Fibroblast of skin of left quadriceps (primary cell): ENCODE measurements around the gene FAM117B.
"Not testable (repeated sequence)": the region's sequence is repeated elsewhere in the genome, so short reads cannot be mapped to it uniquely, and the experiment has no call there.

Experiments
- DNase-seq, 2 experiments: peaks; one replicate each; pipeline ENCODE4 v3.0.0-alpha.2; 2013; ENCODE audit warnings: low read depth in 2 of 2

Gene FAM117B

DNA sequence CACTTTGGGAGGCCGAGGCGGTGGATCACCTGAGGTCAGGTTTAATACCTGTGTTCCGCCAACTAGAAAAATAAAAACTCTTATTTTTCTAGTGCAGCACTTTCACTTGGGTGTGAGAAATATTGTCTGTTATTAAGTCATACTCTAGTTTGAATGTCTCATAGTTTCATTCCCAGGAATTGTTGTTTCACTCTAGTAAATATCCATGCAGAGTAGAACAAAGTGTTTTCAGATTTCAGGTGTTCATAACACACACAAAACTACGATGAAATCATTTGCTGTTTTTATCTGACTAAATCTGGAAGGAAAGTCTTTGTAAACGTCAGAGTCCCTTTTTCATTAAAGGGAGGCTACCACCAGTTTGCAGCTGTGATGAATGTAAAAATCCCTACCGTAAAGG, 4.0 kb downstream of the FAM117B start:
- DNase-seq, result no peak

GRCh38 chr2:202639231-202639630, 4.5 kb downstream of the FAM117B start:
- no peak for DNase-seq

DNA sequence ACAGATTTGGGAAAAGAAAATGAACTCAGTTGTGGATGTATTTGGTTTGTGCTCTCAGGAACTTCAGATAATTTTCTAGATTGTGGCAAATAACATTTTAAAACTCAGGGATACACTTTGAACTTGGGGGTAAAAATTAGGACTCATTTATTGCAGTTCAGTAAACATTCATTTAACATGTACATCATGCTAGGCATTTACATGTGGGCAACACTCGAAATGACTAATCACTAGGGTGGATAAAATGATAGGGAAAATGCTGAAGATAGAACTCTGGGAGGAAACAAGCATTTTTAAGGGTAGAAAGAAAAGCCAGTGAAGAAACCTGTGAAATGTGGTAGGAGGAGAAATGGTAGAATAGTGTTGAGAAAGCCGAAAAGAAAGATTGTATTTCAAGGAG, 7.8 kb downstream of the FAM117B start:
- no peak for DNase-seq

- no peak for DNase-seq
Observed at GRCh38 chr2:202643012-202643858, 8.5 kb downstream of the FAM117B start.

GRCh38 chr2:202652119-202652518, 17.4 kb downstream of the FAM117B start:
- no peak for DNase-seq

DNA sequence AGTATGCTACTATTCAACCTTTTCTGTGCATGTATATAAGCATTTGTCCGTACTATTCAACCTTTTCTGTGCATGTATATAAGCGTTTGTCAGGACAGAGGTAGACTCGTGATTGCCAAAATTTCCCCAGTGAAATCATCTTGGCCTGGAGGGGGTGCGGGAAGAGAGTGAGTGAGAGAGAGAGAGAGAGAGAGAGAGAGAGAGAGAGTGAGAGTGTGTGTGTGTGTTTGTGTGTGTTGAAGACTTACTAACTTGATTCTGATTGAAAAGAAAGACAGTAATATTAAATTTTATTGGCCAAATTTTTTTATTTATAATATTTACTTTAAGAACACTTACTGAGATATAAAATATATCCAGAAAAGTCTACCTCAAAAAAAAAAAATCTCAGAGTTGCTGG, 19.1 kb downstream of the FAM117B start:
- DNase-seq, result no peak

GRCh38 chr2:202657876-202658275, 23.1 kb downstream of the FAM117B start:
- DNase-seq, result no peak

- DNase-seq, result no peak
Observed at GRCh38 chr2:202660796-202661195, 26.0 kb downstream of the FAM117B start.

GRCh38 chr2:202669841-202670240, 35.1 kb downstream of the FAM117B start:
- no peak for DNase-seq

GRCh38 chr2:202671317-202672035, 36.7 kb downstream of the FAM117B start:
- no peak for DNase-seq

GRCh38 chr2:202675097-202675496, 40.3 kb downstream of the FAM117B start:
- DNase-seq, result not testable (repeated sequence)

DNA sequence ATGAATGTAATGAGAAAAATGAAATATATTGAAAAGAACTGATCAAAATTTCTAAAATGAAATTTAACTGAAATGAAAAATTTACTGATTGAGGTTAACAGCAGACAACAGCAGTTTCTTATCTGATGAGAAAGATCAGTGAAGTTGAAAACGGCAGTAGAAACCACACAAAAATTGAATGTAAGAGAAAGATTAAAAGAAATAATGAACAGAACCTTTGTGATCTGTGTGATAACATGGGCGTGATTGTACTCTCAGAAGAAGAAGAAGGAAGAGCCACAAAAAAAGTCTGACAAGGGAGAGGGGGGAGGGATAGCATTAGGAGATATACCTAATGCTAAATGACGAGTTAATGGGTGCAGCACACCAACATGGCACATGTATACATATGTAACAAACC, 45.2 kb downstream of the FAM117B start:
- DNase-seq, result no peak

GRCh38 chr2:202680512-202680911, 45.7 kb downstream of the FAM117B start:
- DNase-seq, result no peak

- DNase-seq, result no peak
Observed at GRCh38 chr2:202681688-202682205, 47.0 kb downstream of the FAM117B start.

- DNase-seq, result no peak
Observed at GRCh38 chr2:202682274-202682673, 47.5 kb downstream of the FAM117B start.

DNA sequence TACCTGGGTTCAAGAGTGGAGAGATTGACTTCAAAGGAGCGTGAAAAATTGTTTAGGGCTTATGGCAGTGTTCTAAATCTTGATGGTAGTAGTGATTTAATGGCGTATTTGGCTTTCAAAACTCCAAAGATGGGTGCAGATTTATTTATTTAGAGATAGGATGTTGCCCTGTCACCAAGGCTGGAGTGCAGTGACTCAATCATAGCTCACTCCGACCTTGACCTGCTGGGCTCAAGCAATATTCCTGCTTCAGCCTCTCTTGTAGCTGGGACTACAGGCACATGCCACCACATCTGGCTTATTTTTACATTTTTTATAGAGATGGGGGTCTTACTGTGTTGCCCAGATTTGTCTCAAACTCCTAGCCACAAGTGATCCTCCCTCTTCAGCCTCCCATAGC, 52.5 kb downstream of the FAM117B start:
- no peak for DNase-seq

- DNase-seq, result no peak
Observed at GRCh38 chr2:202689459-202689858, 54.7 kb downstream of the FAM117B start.

GRCh38 chr2:202689898-202690297, 55.1 kb downstream of the FAM117B start:
- no peak for DNase-seq

DNA sequence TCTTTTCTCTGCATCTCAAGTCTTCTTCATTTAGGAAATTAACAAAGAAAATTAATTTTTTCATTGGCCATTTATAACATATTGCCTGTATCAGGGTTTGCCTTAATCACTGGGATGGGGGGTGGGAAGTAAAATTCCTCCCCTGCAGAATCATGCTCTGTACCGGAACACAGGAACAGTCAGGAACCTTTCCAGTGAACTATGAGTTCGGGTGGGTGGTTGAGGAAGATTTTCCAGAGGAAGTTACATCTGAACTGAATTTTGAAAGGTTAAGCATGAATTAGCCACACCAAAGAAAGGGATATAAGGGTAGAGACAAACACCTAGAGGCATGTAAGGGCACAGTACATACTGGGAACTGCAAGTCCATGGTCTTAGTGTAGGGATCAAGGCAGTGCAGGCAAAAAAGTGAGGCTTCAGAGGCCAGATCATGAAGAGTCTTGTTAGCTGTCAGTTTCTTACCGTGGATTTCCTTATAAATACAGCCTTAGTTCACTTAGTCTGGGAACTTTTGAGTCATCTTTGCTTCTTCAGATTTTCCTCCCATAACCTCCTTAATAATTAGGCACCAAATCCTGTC, 55.6 kb downstream of the FAM117B start:
- no peak for DNase-seq

GRCh38 chr2:202693503-202693902, 58.7 kb downstream of the FAM117B start:
- DNase-seq, result no peak

DNA sequence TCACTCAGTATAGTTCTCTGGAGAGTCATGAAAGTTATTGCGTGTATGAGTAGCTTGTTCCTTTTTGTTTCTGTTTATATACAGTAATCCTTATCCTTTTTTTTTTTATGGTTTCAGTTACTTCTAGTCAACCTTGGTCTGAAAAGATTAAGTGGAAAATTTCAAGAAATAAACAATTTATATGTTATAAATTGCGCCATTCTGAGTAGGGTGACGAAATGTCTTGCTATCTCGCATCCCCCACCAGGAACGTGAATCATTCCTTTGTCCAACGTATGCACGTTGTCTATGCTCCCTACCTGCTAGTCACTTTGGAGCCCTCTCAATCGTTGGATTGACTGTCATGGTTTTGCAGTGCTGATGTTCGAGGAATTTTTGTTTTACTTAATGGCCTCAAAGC, 60.4 kb downstream of the FAM117B start:
- DNase-seq, result no peak

- DNase-seq, result no peak
Observed at GRCh38 chr2:202700075-202700901, 65.5 kb downstream of the FAM117B start.
